GM18505 (cell line): ENCODE measurements around the gene LRRC19.

Source experiments
- ATAC-seq: cut with Tn5 transposase; IDR thresholded peaks from one replicate; pipeline ENCODE4 v1.9.1; 2021; ENCODE audit not compliant: unreplicated experiment
- POLR2A ChIP-seq: IDR thresholded peaks from 4 replicates; pipeline ENCODE4 v1.6.1; 2011; ENCODE audit warnings: borderline replicate concordance; ENCODE audit not compliant: insufficient read depth, insufficient read length; ENCODE audit errors: extremely low read depth

LRRC19 gene

GRCh38 chr9:27005491-27005890, at the start of gene LRRC19:
Gene LRRC19, minus strand, starts transcription at chr9:27005672. Its CDS starts 5,978 bp downstream, at chr9:26999694.
- no peak for TF ChIP-seq POLR2A
- no peak for ATAC-seq

GRCh38 chr9:27054841-27055240, 49.4 kb upstream of the LRRC19 start:
- ATAC-seq, result no peak
- TF ChIP-seq POLR2A, result no peak

- ATAC-seq, result no peak
Observed at GRCh38 chr9:27054125-27054524, 48.7 kb upstream of the LRRC19 start.

GRCh38 chr9:27053369-27054022, 48.0 kb upstream of the LRRC19 start:
- TF ChIP-seq POLR2A, result no peak
- no peak for ATAC-seq

More at GRCh38 chr9:27054125-27054524, 48.7 kb upstream of the LRRC19 start:
- no peak for TF ChIP-seq POLR2A

- TF ChIP-seq POLR2A, result no peak
- ATAC-seq, result no peak
Observed at GRCh38 chr9:27047136-27047535, 41.7 kb upstream of the LRRC19 start.

GRCh38 chr9:27043176-27043575, 37.7 kb upstream of the LRRC19 start:
- ATAC-seq, result no peak
- TF ChIP-seq POLR2A, result no peak

GRCh38 chr9:27042476-27042875, 37.0 kb upstream of the LRRC19 start:
- ATAC-seq, result no peak
- TF ChIP-seq POLR2A, result no peak

- no peak for ATAC-seq
- TF ChIP-seq POLR2A, result no peak
Observed at GRCh38 chr9:27041746-27042145, 36.3 kb upstream of the LRRC19 start.

- no peak for TF ChIP-seq POLR2A
- no peak for ATAC-seq
Observed at GRCh38 chr9:27037499-27037898, 32.0 kb upstream of the LRRC19 start.

GRCh38 chr9:27033815-27034403, 28.4 kb upstream of the LRRC19 start:
- ATAC-seq, result peak; percentile 79
- TF ChIP-seq POLR2A, result no peak

- TF ChIP-seq POLR2A, result no peak
- no peak for ATAC-seq
Observed at GRCh38 chr9:27029186-27029585, 23.7 kb upstream of the LRRC19 start.

GRCh38 chr9:27022920-27023319, 17.4 kb upstream of the LRRC19 start:
- ATAC-seq, result no peak
- TF ChIP-seq POLR2A, result no peak

GRCh38 chr9:27019589-27019988, 14.1 kb upstream of the LRRC19 start:
- TF ChIP-seq POLR2A, result no peak
- no peak for ATAC-seq

GRCh38 chr9:27003426-27004077, 1.9 kb downstream of the LRRC19 start:
- no peak for TF ChIP-seq POLR2A
- ATAC-seq, result no peak
